ENCODE measurements around the gene FAF1.
"Not testable (repeated sequence)": the region's sequence is repeated elsewhere in the genome, so short reads cannot be mapped to it uniquely, and the experiment has no call there.

The FAF1 gene

GRCh38 chr1:50852889-50853288, 107.2 kb downstream of the FAF1 start:
- DNase-seq (ENCODE audit: low read depth in 2 of 3, low spot score in 1 of 3): no peak

- no peak for DNase-seq (ENCODE audit: low read depth in 2 of 3, low spot score in 1 of 3)
Measured at GRCh38 chr1:50851466-50851865, 108.6 kb downstream of the FAF1 start.

- no peak for DNase-seq (ENCODE audit: low read depth in 2 of 3, low spot score in 1 of 3)
Measured at GRCh38 chr1:50851034-50851433, 109.0 kb downstream of the FAF1 start.

- DNase-seq (ENCODE audit: low read depth in 2 of 3, low spot score in 1 of 3): no peak
Measured at GRCh38 chr1:50847303-50847702, 112.8 kb downstream of the FAF1 start.

- DNase-seq (ENCODE audit: low read depth in 2 of 3, low spot score in 1 of 3): no peak
Measured at GRCh38 chr1:50846224-50846839, 113.7 kb downstream of the FAF1 start.

GRCh38 chr1:50841791-50842387, 118.2 kb downstream of the FAF1 start:
- no peak for DNase-seq (ENCODE audit: low read depth in 2 of 3, low spot score in 1 of 3)

- no peak for DNase-seq (ENCODE audit: low read depth in 2 of 3, low spot score in 1 of 3)
Measured at GRCh38 chr1:50836117-50836516, 124.0 kb downstream of the FAF1 start.

- no peak for DNase-seq (ENCODE audit: low read depth in 2 of 3, low spot score in 1 of 3)
Measured at GRCh38 chr1:50833216-50833615, 126.9 kb downstream of the FAF1 start.

GRCh38 chr1:50832167-50832566, 127.9 kb downstream of the FAF1 start:
- no peak for DNase-seq (ENCODE audit: low read depth in 2 of 3, low spot score in 1 of 3)

GRCh38 chr1:50831300-50832061, 128.6 kb downstream of the FAF1 start:
- DNase-seq (ENCODE audit: low read depth in 2 of 3, low spot score in 1 of 3): no peak

- DNase-seq (ENCODE audit: low read depth in 2 of 3, low spot score in 1 of 3): no peak
Measured at GRCh38 chr1:50830621-50831020, 129.4 kb downstream of the FAF1 start.

- DNase-seq (ENCODE audit: low read depth in 2 of 3, low spot score in 1 of 3): no peak
Measured at GRCh38 chr1:50829014-50829958, 130.8 kb downstream of the FAF1 start.

- no peak for DNase-seq (ENCODE audit: low read depth in 2 of 3, low spot score in 1 of 3)
Measured at GRCh38 chr1:50827546-50827945, 132.5 kb downstream of the FAF1 start.

GRCh38 chr1:50826792-50827191, 133.3 kb downstream of the FAF1 start:
- not testable (repeated sequence) for DNase-seq (ENCODE audit: low read depth in 2 of 3, low spot score in 1 of 3)

- DNase-seq (ENCODE audit: low read depth in 2 of 3, low spot score in 1 of 3): no peak
Measured at GRCh38 chr1:50822035-50822776, 137.9 kb downstream of the FAF1 start.

GRCh38 chr1:50820545-50820944, 139.5 kb downstream of the FAF1 start:
- no peak for DNase-seq (ENCODE audit: low read depth in 2 of 3, low spot score in 1 of 3)

- no peak for DNase-seq (ENCODE audit: low read depth in 2 of 3, low spot score in 1 of 3)
Measured at GRCh38 chr1:50812346-50812745, 147.7 kb downstream of the FAF1 start.

GRCh38 chr1:50808296-50808695, 151.8 kb downstream of the FAF1 start:
- no peak for DNase-seq (ENCODE audit: low read depth in 2 of 3, low spot score in 1 of 3)

GRCh38 chr1:50796272-50796671, 163.8 kb downstream of the FAF1 start:
- DNase-seq (ENCODE audit: low read depth in 2 of 3, low spot score in 1 of 3): no peak

GRCh38 chr1:50793521-50793920, 166.5 kb downstream of the FAF1 start:
- DNase-seq (ENCODE audit: low read depth in 2 of 3, low spot score in 1 of 3): no peak

- no peak for DNase-seq (ENCODE audit: low read depth in 2 of 3, low spot score in 1 of 3)
Measured at GRCh38 chr1:50787266-50787665, 172.8 kb downstream of the FAF1 start.

Data from stimulated activated CD4-positive, alpha-beta T cell treated with anti-CD3 and anti-CD28 coated beads, Interleukin-12 subunit alpha, Interleukin-12 subunit beta, amount 100 ng/mL, for 48 hours (primary cell).